GM21529 (cell line): ENCODE data around the gene STIP1.

ENCODE experiments used
- ATAC-seq: cut with Tn5 transposase; IDR thresholded peaks from one replicate; pipeline ENCODE4 v1.9.1; 2021; ENCODE audit not compliant: unreplicated experiment

Gene STIP1

DNA sequence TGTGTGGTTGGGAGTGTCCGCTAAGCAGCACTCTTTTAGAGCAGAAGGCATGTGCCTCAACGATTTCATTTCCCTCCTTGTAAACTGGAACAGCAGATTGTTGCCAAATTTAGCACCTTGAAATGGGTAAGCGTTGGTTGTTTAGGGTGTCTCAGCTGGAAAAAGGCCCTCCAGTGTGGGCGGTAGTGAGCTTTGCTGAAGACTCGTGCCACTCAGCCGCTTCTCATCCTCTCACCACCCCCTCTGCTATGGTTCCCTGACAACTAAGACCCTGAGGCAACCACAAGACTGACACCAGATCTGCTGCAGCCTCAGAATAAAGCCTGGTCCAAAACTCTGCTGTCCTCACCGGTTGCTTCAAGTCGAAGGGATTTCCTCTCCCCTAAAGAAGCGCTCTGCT is 10.7 kb downstream of the STIP1 start:
- no peak for ATAC-seq

GRCh38 chr11:64198511-64198910 is 12.5 kb downstream of the STIP1 start:
- ATAC-seq, result no peak

GRCh38 chr11:64201543-64201942 is 15.6 kb downstream of the STIP1 start:
- ATAC-seq, result no peak

- ATAC-seq, result no peak
These were observed 17.0 kb downstream of the STIP1 start for GRCh38 chr11:64202992-64203391.

DNA sequence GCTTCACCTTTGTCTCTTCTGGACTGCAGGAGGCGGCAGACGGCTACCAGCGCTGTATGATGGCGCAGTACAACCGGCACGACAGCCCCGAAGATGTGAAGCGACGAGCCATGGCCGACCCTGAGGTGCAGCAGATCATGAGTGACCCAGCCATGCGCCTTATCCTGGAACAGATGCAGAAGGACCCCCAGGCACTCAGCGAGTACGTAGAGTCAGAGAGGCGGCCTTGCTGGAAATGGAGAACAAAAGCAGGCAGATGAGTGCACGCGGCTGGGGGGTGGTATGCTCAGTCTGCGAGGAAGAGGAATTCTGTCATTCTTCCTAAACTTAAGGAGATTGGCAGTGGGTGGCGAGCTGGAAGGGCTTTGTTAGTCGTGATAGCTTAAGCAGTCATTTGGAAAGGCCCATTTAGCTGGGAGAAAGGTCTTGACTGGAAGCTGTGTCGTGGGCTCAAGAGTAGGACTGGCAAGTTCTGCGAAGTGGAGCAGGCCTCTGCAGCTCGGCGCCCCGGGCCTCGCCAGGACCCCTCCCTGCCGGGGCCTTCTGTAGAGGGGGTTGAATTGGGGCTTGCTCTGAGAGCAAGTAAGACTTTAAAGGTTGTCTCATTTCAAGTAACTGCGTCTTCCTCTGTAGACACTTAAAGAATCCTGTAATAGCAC is 17.6 kb downstream of the STIP1 start:
- no peak for ATAC-seq

DNA sequence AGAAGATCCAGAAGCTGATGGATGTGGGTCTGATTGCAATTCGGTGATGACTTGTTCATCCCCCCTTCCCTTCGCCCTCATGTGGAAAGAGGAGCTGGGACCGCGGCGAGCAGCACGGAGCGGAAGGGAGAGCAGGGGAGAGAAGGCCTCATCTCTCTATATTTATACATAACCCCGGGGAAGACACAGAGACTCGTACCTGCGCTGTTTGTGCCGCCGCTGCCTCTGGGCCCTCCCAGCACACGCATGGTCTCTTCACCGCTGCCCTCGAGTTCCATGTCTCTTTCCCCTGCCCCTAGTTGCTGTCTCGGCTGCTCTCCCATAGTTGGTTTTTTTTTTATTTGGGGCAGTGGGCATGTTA is 18.1 kb downstream of the STIP1 start:
- ATAC-seq, result no peak

GRCh38 chr11:64204464-64204989 is 18.6 kb downstream of the STIP1 start:
- ATAC-seq, result no peak

- peak; percentile 47 for ATAC-seq
These were observed 20.7 kb downstream of the STIP1 start, which contains the start of gene FERMT3 for GRCh38 chr11:64206457-64207255. FERMT3 (plus strand) TSS chr11:64206721; CDS start chr11:64207365, 644 bp downstream.

GRCh38 chr11:64207256-64208085 is 21.5 kb downstream of the STIP1 start:
- ATAC-seq, result peak; percentile 62

- ATAC-seq, result no peak
These were observed 22.3 kb downstream of the STIP1 start for GRCh38 chr11:64208086-64208795.

DNA sequence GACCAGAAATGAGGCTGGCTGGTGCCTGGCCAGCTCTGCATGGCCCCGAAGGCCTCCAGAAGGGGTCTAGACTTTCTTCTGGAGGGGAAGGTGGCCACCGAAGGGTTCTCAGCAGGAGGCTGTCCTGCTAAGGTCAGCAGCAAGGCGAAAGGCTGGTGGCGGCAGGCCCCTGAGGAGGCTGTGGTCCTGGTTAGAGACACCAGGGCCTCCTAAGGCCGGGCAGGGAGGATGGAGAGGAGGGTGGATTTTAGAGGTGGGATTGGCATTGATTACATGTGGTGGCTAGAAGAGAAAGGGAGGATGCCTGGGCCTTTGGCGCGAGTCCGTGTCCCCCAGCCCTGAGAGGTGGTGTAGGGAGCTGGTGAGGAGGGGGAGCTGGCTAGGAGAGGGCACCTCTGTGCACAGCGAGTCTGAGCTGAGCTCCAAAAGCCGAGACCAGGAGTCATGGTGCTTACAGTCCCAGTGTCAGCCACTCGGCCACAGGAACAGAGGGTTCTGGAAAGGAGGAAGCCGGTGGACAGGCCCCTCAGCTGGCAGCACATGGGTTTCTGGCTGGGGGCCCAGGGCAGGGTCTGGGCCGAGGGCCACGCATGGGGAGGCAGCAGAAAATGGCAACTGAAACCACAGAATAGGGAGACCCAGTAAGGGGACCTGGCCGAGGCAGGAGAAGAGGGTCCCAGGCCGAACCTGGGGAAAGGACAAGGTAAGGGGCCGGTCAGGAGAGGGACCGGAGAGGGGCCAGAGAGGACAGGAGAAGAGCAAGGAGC is 23.0 kb downstream of the STIP1 start:
- no peak for ATAC-seq

DNA sequence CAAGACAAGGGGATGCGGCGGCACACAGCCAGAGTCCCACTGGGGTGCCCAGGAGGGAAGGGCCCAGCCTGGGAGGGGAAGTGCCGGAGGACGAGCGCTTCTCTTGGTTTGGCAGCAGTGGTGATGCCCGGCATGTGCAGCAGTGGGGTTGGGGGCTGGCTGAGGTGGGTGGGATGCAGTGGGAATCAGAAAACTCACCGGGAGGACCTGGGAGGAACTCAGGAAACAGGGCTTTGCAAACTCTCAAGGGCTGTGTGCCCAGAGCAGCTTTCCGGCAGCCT is 23.5 kb downstream of the STIP1 start:
- no peak for ATAC-seq

GRCh38 chr11:64210301-64211020 is 24.5 kb downstream of the STIP1 start:
- no peak for ATAC-seq

GRCh38 chr11:64211181-64211872 is 25.4 kb downstream of the STIP1 start:
- ATAC-seq, result no peak

DNA sequence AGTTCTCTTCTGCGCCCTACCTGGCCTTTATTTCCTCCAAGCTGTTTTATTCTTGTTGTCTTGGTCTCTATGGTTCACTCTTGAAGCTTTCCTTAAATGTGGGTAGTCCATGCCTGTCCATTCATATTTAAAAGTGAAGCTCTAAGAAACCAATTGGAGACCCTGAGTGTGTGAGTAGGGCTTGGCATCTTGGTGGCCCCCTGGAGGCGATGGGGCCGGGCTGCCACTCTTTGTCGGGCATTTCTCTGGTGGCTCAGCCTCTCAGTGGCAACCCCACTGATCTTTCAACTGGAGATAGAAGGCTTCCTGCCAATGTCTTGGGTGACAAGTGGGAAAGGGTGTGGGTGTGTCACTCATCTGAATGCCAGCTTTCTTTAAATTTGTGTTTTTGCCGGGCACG is 30.9 kb downstream of the STIP1 start:
- ATAC-seq, result no peak

DNA sequence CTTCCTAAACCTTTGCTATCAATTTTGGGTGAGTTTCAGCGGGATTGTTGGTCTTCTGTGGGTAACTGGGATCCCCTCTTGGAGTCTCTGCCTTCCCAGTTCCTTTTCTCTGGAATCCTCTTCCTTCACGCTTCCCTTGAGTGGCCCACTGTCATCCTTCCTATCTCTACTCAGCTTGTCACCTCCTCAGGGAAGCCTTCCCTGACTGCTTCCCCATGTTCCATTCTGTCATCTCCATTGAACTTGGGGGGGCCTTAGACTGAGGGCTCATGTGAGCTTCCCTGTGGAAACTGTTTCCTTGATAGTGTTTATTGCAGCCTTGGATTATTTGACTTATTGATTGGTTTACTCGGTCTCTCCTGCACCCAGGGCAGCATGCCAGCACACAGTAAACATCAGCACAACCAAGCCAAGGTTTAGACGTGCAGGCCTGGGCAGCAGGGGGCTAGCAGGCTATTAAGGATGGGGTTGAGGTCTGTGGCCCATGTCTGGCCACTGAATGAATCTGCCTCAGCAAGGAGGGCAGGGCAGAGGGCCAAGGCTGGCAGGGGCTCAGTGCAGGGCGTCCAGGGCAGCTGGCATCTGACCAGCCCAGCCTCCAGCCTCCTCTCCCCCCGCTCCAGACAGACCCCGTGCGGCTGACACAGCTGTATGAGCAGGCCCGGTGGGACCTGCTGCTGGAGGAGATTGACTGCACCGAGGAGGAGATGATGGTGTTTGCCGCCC is 32.8 kb downstream of the STIP1 start:
- ATAC-seq, result no peak

- no peak for ATAC-seq
These were observed 33.3 kb downstream of the STIP1 start for GRCh38 chr11:64219354-64219684.

GRCh38 chr11:64219755-64220154 is 33.8 kb downstream of the STIP1 start:
- ATAC-seq, result no peak

DNA sequence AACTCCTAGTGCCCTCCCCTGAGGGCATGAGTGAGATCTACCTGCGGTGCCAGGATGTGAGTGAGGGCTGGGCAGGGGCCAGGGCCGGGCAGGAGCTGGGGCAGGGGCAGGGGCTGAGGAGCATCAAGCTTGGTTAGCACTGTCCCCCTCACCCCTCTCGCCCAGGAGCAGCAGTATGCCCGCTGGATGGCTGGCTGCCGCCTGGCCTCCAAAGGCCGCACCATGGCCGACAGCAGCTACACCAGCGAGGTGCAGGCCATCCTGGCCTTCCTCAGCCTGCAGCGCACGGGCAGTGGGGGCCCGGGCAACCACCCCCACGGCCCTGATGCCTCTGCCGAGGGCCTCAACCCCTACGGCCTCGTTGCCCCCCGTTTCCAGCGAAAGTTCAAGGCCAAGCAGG is 34.3 kb downstream of the STIP1 start:
- ATAC-seq, result no peak
